Type B pancreatic cell (in vitro differentiated cells): ENCODE measurements around the gene CACNA1B. TPM values are rescaled to one million over a fixed set of nuclear protein-coding genes. Genes with fewer than 3 reads are reported as not detected.

ENCODE experiments used
- DNase-seq: peaks from one replicate; pipeline ENCODE4 v3.0.0; 2021; ENCODE audit warnings: mixed read lengths; ENCODE audit not compliant: unreplicated experiment; ENCODE audit errors: extremely low spot score
- H3K27ac Mint-ChIP-seq: 2 replicates; pipeline ENCODE4 v1.8.0; 2021; ENCODE audit warnings: mild to moderate bottlenecking, mixed read lengths
- H3K27me3 Mint-ChIP-seq: 2 replicates; pipeline ENCODE4 v1.8.0; 2021; ENCODE audit warnings: mixed read lengths
- H3K36me3 Mint-ChIP-seq: 2 replicates; pipeline ENCODE4 v1.8.0; 2021; ENCODE audit warnings: mixed read lengths
- H3K4me1 Mint-ChIP-seq: one replicate; pipeline ENCODE4 v1.8.0; 2021; ENCODE audit warnings: mixed read lengths; ENCODE audit not compliant: unreplicated experiment
- H3K4me3 Mint-ChIP-seq: 2 replicates; pipeline ENCODE4 v1.8.0; 2021; ENCODE audit warnings: mild to moderate bottlenecking, mixed read lengths
- H3K9me3 Mint-ChIP-seq: 2 replicates; pipeline ENCODE4 v1.8.0; 2021; ENCODE audit warnings: mixed read lengths
- total RNA-seq: library from RNA; stranded (reverse); gene quantifications from 2 replicates; pipeline ENCODE4 v1.2.1, GENCODE V29; 2021; ENCODE audit warnings: low replicate concordance
- TF ChIP-seq, protein P1 (sequence below): fragments of 200-600 bp; sonication (generic); conservative IDR thresholded peaks from 2 replicates; pipeline ENCODE4 v1.5.0; 2021; ENCODE audit warnings: antibody characterized with exemption, mild to moderate bottlenecking

Gene CACNA1B
- total RNA-seq, 1 donor from 2014 or later = 2.4 TPM

DNA sequence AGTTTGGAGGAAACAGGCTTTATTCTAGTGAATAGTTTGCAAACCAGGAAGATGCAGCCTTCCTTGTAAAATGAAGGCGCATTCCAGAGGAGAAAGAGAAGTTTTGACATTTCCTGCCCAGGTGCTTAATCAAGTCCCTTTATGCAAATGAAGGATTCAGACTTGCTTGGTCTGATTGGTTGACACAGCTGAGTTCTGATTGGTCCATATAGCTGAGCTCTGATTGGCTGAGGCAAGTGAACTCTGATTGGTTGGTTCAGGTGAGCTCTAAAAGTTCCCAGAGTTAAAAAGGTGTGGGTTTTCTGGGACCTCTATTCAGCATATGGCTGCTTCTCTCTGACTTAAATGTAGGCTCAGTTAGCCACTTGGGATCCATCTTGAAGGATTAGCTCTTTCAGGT lies 151.0 kb downstream of the CACNA1B start:
- TF ChIP-seq, protein P1, sequence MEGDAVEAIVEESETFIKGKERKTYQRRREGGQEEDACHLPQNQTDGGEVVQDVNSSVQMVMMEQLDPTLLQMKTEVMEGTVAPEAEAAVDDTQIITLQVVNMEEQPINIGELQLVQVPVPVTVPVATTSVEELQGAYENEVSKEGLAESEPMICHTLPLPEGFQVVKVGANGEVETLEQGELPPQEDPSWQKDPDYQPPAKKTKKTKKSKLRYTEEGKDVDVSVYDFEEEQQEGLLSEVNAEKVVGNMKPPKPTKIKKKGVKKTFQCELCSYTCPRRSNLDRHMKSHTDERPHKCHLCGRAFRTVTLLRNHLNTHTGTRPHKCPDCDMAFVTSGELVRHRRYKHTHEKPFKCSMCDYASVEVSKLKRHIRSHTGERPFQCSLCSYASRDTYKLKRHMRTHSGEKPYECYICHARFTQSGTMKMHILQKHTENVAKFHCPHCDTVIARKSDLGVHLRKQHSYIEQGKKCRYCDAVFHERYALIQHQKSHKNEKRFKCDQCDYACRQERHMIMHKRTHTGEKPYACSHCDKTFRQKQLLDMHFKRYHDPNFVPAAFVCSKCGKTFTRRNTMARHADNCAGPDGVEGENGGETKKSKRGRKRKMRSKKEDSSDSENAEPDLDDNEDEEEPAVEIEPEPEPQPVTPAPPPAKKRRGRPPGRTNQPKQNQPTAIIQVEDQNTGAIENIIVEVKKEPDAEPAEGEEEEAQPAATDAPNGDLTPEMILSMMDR = no peak
- H3K4me1 Mint-ChIP-seq = no peaks in the 10 kb centered on the region
- H3K4me3 Mint-ChIP-seq = no peak overlapping the region
- H3K27me3 Mint-ChIP-seq = peaks cover 72% of the 10 kb centered on the region
- no peak overlapping the region for H3K27ac Mint-ChIP-seq
- H3K9me3 Mint-ChIP-seq = no peaks in the 10 kb centered on the region
- DNase-seq = no peak
- no peaks in the 10 kb centered on the region for H3K36me3 Mint-ChIP-seq

DNA sequence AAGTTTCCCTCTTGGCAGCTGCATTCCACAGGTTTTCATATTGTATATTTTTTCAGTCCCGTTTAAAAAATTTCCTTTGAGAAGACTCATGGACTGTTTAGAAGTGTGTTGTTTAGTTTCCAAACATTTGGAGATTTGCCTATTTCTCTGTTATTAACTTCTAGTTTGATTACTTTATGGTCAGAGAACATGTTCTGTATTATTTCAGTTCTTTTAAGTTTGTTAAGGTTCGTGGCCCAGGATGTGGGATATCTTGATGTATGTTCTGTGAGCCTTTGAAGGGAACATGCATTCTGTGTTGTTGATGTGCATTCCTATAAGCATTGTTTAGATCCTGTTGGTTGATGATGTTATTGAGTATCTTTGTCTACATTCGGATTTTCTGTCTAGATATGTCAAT lies 153.6 kb downstream of the CACNA1B start:
- H3K36me3 Mint-ChIP-seq = no peaks in the 10 kb centered on the region
- no peaks in the 10 kb centered on the region for H3K9me3 Mint-ChIP-seq
- no peaks in the 10 kb centered on the region for H3K4me1 Mint-ChIP-seq
- H3K27ac Mint-ChIP-seq = no peak overlapping the region
- TF ChIP-seq, protein P1 = no peak
- DNase-seq = no peak
- peaks cover 50% of the 10 kb centered on the region for H3K27me3 Mint-ChIP-seq
- H3K4me3 Mint-ChIP-seq = no peak overlapping the region

DNA sequence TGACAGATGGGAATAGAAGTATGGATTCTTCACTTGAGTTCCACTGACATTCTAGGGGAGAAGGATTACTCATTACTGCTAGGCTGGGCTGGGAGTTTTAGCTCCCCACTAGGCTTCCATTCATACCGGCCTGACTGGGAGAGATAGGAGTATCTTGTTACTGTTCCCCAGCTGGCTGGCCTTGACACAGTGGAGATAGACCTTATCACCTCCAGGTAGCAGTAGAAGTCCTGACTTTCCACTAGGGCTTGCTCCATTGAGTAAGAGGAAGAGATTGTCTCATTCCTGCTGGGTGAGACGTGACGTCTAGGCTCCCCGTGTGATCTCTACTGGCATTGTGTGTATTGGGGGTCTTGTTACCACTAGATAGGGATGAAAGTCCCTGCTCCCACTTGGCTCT lies 156.4 kb downstream of the CACNA1B start:
- no peaks in the 10 kb centered on the region for H3K9me3 Mint-ChIP-seq
- H3K4me3 Mint-ChIP-seq = no peak overlapping the region
- TF ChIP-seq, protein P1 = no peak
- no peaks in the 10 kb centered on the region for H3K4me1 Mint-ChIP-seq
- no peaks in the 10 kb centered on the region for H3K36me3 Mint-ChIP-seq
- peaks cover 38% of the 10 kb centered on the region for H3K27me3 Mint-ChIP-seq
- peak; percentile 37 for DNase-seq
- H3K27ac Mint-ChIP-seq = no peak overlapping the region

DNA sequence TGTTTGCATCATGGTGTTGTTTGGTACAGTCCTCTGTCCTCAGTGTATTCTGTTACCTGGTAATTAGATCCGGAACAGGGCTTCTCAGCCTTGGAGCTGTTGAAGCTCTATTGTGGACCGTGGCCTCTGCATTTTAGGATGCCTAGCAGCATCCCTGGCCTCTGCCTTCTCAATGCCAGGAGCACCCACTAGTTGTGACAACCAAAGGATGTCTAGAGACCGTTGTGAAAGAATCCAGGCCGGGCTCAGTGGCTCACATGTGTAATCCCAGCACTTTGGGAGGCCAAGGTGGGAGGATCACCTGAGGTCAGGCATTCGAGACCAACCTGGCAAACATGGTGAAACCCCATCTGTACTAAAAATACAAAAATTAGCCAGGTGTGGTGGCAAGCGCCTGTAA lies 159.6 kb downstream of the CACNA1B start:
- peak; percentile 36 for DNase-seq
- no peaks in the 10 kb centered on the region for H3K4me1 Mint-ChIP-seq
- TF ChIP-seq, protein P1 = no peak
- peaks cover 11% of the 10 kb centered on the region for H3K27me3 Mint-ChIP-seq
- H3K9me3 Mint-ChIP-seq = no peaks in the 10 kb centered on the region
- no peaks in the 10 kb centered on the region for H3K36me3 Mint-ChIP-seq
- no peak overlapping the region for H3K4me3 Mint-ChIP-seq
- no peak overlapping the region for H3K27ac Mint-ChIP-seq

DNA sequence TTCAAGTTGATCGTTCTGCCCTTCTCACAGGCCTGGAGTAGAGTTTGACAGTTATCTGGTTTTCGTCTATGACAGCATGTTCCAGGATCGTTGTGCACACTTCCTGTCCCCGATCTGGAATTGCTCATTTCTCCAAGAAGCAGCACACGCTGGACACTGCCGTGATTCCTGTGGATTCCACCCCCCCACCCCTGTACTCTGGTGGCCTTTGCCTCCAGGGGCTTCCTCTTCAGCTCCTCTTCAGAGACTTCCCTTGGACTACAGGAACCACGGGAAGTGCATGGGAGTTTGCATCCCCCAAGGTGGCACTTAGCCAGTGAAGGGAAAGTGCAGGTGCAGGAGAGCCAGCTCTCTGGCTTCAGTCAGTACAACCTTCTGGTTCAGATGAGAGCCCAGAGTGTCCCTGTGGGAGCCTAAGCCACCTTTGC lies 160.7 kb downstream of the CACNA1B start:
- H3K27ac Mint-ChIP-seq = no peak overlapping the region
- no peaks in the 10 kb centered on the region for H3K9me3 Mint-ChIP-seq
- H3K36me3 Mint-ChIP-seq = no peaks in the 10 kb centered on the region
- TF ChIP-seq, protein P1 = no peak
- H3K4me3 Mint-ChIP-seq = no peak overlapping the region
- H3K4me1 Mint-ChIP-seq = no peaks in the 10 kb centered on the region
- H3K27me3 Mint-ChIP-seq = peaks cover 6% of the 10 kb centered on the region
- peak; percentile 24 for DNase-seq
